OCI-LY7 (cell line): ENCODE results near the gene RAD51B. TPM values are rescaled to one million over a fixed set of nuclear protein-coding genes. Genes with fewer than 3 reads are reported as not detected.

Experiments
- BruUV-seq: library from RNA; stranded (reverse); fragments of 400-500 nt; replicated peaks from 2 replicates; lab custom pipeline; 2021; lab: Mats Ljungman, UMichigan
- CTCF ChIA-PET: fragments of 300-600 bp; sonication (Branson Sonifier 250); formaldehyde crosslinking; loops from one replicate; lab custom pipeline; 2022; ENCODE audit warnings: antibody characterized with exemption; ENCODE audit not compliant: unreplicated experiment; lab: Charles Lee
- POLR2A ChIA-PET: fragments of 300-600 bp; sonication (Branson Sonifier 250); formaldehyde crosslinking; loops from one replicate; lab custom pipeline; 2022; ENCODE audit warnings: antibody characterized with exemption; lab: Charles Lee
- DNase-seq: peaks from one replicate; pipeline ENCODE4 v3.0.0-alpha.2; 2015; ENCODE audit warnings: low spot score
- H2AFZ ChIP-seq: fragments of 200-600 bp; sonication (generic), shearing (Covaris generic); 2 replicates; pipeline ENCODE4 v1.6.1; 2014; ENCODE audit warnings: mild to moderate bottlenecking, antibody characterized with exemption, low read length, moderate library complexity
- H3K27ac ChIP-seq: fragments of 200-600 bp; sonication (generic); 2 replicates; pipeline ENCODE4 v1.5.1; 2014; ENCODE audit warnings: mixed run types, low read depth, mild to moderate bottlenecking, moderate library complexity, low read length, inconsistent platforms; ENCODE audit not compliant: poor library complexity, severe bottlenecking
- H3K36me3 ChIP-seq: fragments of 200-600 bp; sonication (generic); 2 replicates; pipeline ENCODE4 v1.6.1; 2014; ENCODE audit warnings: mild to moderate bottlenecking, antibody characterized with exemption, low read length, moderate library complexity, mixed read lengths; ENCODE audit not compliant: insufficient read depth
- H3K4me1 ChIP-seq: fragments of 200-600 bp; sonication (generic); 2 replicates; pipeline ENCODE4 v1.5.1; 2014; ENCODE audit warnings: mild to moderate bottlenecking, low read length; ENCODE audit not compliant: insufficient read depth, poor library complexity, severe bottlenecking
- H3K4me2 ChIP-seq: fragments of 200-600 bp; sonication (generic); 2 replicates; pipeline ENCODE4 v1.6.1; 2014; ENCODE audit warnings: mild to moderate bottlenecking, low read length
- H3K4me3 ChIP-seq: fragments of 200-600 bp; sonication (generic); 2 replicates; pipeline ENCODE4 v1.5.1; 2014; ENCODE audit warnings: mild to moderate bottlenecking, low read depth, low read length; ENCODE audit not compliant: poor library complexity, severe bottlenecking
- H3K79me2 ChIP-seq: fragments of 200-600 bp; sonication (generic); 2 replicates; pipeline ENCODE4 v1.6.1; 2016; ENCODE audit warnings: low read depth, mild to moderate bottlenecking, low read length, moderate library complexity, mixed read lengths; ENCODE audit not compliant: insufficient read depth
- H3K9me2 ChIP-seq: fragments of 200-600 bp; sonication (generic); 2 replicates; pipeline ENCODE4 v1.6.1; 2016; ENCODE audit warnings: mild to moderate bottlenecking, low read length, mixed read lengths; ENCODE audit not compliant: insufficient read depth
- H3K9me3 ChIP-seq: fragments of 200-600 bp; sonication (generic); 2 replicates; pipeline ENCODE4 v1.6.1; 2014; ENCODE audit warnings: mild to moderate bottlenecking, mixed run types, low read length, mixed read lengths
- H4K20me1 ChIP-seq: fragments of 200-600 bp; sonication (generic); 2 replicates; pipeline ENCODE4 v1.6.1; 2014; ENCODE audit warnings: mild to moderate bottlenecking, antibody characterized with exemption, low read length, moderate library complexity, mixed read lengths; ENCODE audit not compliant: insufficient read depth
- CTCF ChIP-seq: fragments of 200-600 bp; sonication (generic); conservative IDR thresholded peaks from 2 replicates; pipeline ENCODE4 v1.5.1; 2014; ENCODE audit warnings: mild to moderate bottlenecking, antibody characterized with exemption, low read length, moderate library complexity, mixed read lengths
- EZH2phosphoT487 ChIP-seq: fragments of 200-600 bp; sonication (generic); IDR thresholded peaks from 2 replicates; pipeline ENCODE4 v1.6.1; 2018; ENCODE audit warnings: low read depth, borderline replicate concordance, mild to moderate bottlenecking, mixed run types, antibody characterized with exemption, low read length, moderate library complexity, mixed read lengths
- intact Hi-C: fragments of 100-400 bp; cut with micrococcal nuclease; formaldehyde crosslinking; loops from one replicate; pipeline ENCODE4 v1.10.0; 2022; ENCODE audit not compliant: unreplicated experiment
- total RNA-seq, 2 experiments: library from RNA; depleted of rRNA in 1 of 2; stranded (reverse); fragments of >200 nt in 1 of 2; shearing (Covaris generic) in 1 of 2; gene quantifications; 2 replicates each; pipeline ENCODE4 v1.2.3, GENCODE V29; 2014 to 2022

The RAD51B gene
- total RNA-seq, 2 experiments from 2014 or later, result 41.4 to 89.9 TPM

DNA sequence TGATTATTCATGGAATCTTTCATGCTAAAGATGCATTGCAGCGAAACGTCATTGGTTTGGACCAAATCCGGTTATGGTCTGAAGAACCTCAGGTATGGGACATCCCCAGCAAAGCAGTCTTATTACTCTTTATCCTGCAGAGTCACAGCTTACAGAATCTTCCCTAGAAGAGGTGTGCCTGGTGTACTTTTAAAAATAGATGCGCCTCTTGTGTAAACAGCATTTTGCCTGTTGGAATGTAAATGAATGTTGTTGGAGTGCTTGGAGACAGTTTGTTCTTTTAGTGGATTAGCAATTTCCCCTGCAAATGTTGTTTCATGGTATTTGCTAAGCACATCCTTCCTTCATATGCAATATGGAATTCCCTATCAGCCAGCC is 730.7 kb downstream of the RAD51B start:
- Histone ChIP-seq H3K4me2 (no peak overlapping the region), H3K9me3 (no peaks in the 10 kb centered on the region), H2AFZ (no peak overlapping the region), H3K9me2 (no peaks in the 10 kb centered on the region), H3K4me3 (no peak overlapping the region), H3K36me3 (no peaks in the 10 kb centered on the region), H4K20me1 (no peaks in the 10 kb centered on the region), H3K79me2 (no peaks in the 10 kb centered on the region), H3K27ac (no peak overlapping the region), H3K4me1 (peaks cover 26% of the 10 kb centered on the region)
- intact Hi-C loops, result no loop called here
- BruUV-seq, result no TSS peak
- no peak for TF ChIP-seq EZH2phosphoT487
- TF ChIP-seq CTCF, result no peak
- no peak for DNase-seq
- POLR2A ChIA-PET, result no interaction called here
- CTCF ChIA-PET, result no interaction called here

DNA sequence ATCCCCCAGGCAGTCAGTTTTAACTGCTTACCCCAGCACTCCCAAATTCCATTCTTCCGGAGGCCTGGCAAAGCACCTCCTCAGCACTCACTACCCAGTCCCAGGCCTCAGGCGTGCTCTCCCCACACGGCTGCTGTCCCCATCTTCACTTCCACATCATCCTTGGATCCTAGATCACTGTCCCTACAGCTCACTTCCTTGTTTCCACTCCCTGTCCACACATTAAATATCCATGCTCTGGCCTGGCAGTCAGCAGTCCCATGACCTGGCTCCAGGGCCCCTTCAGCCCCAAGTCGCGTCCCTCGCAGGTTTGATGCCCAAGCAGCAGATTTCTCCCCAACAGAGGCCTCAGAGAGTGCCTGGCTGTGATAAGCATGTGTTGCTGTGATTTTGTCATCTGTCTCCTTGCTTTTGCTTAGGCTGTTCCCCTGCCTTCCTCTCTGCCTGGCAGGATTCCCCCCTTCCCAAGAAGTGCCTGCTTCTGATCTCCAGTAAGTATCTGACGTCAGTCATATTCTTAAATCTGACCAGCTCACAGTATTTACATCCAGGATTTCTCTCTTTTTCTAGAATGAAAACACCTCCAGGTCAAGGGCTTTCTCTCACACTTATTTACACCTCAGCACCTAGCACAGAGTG is 731.6 kb downstream of the RAD51B start:
- Histone ChIP-seq H3K4me3 (no peak overlapping the region), H3K79me2 (no peaks in the 10 kb centered on the region), H3K4me2 (no peak overlapping the region), H3K9me3 (no peaks in the 10 kb centered on the region), H2AFZ (no peak overlapping the region), H3K4me1 (peaks cover 26% of the 10 kb centered on the region), H3K36me3 (no peaks in the 10 kb centered on the region), H4K20me1 (no peaks in the 10 kb centered on the region), H3K27ac (no peak overlapping the region), H3K9me2 (no peaks in the 10 kb centered on the region)
- intact Hi-C loops, result no loop called here
- BruUV-seq, result no TSS peak
- ChIA-PET CTCF (no interaction called here), POLR2A (interaction anchor here (0.9 kb wide), 1 partner anchor 93 kb away, joined by 3 read pairs; no protein-coding TSS in a partner anchor)
- no peak for DNase-seq
- TF ChIP-seq CTCF (no peak), EZH2phosphoT487 (no peak)

DNA sequence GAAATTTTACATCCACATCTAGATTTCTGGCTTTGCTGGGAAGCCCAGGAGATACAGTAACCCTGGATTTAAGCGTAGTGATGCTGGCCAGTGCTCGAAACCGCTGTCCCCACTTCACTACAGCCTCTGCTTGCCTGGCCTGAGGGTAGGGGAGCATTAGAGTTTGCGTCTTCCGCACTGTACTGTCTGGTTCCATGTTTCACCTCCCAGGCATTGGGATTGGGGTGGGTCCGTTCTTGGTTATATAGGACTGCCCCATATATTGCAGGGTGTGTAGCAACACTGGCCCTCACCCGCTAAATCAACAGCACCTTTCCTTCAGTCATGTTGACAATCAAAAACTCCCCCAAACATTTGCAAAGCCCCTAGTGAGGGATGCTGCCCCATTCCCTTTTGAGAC is 732.5 kb downstream of the RAD51B start:
- Histone ChIP-seq H3K79me2 (no peaks in the 10 kb centered on the region), H3K4me1 (peaks cover 26% of the 10 kb centered on the region), H3K9me2 (no peaks in the 10 kb centered on the region), H3K4me2 (peak overlapping the region; percentile 44; the same call in 1 of the 2 replicates), H3K9me3 (no peaks in the 10 kb centered on the region), H3K4me3 (no peak overlapping the region), H2AFZ (no peak overlapping the region), H3K36me3 (no peaks in the 10 kb centered on the region), H4K20me1 (no peaks in the 10 kb centered on the region), H3K27ac (no peak overlapping the region)
- no TSS peak for BruUV-seq
- intact Hi-C loops, result no loop called here
- DNase-seq, result no peak
- ChIA-PET CTCF (no interaction called here), POLR2A (interaction anchor here (0.9 kb wide), 1 partner anchor 94 kb away, joined by 3 read pairs; no protein-coding TSS in a partner anchor)
- TF ChIP-seq CTCF (no peak), EZH2phosphoT487 (no peak)
